ENCODE data around the gene ERBIN.

Gene ERBIN

DNA sequence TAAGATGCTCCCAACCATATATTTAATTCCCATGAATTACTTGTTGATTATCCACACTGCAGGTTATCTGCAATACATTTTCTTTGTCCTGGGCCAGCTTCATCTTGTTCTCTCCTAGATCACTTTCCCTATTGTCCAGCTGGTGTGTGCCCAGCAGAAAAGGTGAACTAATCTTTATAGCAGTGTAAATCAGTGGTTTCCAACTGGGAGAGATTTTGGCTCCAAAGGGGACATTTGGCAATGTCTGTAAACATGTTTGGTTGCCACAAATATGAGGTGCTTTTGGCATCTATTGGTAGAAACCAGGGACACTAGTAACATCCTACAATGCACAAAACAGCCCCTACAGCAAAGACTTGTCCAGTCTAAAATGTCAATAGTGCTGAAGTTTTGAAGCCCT, 20.1 kb upstream of the ERBIN start:
- TF ChIP-seq, protein P1, sequence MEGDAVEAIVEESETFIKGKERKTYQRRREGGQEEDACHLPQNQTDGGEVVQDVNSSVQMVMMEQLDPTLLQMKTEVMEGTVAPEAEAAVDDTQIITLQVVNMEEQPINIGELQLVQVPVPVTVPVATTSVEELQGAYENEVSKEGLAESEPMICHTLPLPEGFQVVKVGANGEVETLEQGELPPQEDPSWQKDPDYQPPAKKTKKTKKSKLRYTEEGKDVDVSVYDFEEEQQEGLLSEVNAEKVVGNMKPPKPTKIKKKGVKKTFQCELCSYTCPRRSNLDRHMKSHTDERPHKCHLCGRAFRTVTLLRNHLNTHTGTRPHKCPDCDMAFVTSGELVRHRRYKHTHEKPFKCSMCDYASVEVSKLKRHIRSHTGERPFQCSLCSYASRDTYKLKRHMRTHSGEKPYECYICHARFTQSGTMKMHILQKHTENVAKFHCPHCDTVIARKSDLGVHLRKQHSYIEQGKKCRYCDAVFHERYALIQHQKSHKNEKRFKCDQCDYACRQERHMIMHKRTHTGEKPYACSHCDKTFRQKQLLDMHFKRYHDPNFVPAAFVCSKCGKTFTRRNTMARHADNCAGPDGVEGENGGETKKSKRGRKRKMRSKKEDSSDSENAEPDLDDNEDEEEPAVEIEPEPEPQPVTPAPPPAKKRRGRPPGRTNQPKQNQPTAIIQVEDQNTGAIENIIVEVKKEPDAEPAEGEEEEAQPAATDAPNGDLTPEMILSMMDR (conservative IDR thresholded peaks at IDR 0.05; ENCODE audit: low read depth, low read length): no peak
- Histone ChIP-seq H3K27me3 (ENCODE audit: insufficient read depth, low read depth) (no peaks in the 10 kb centered on the region), H3K4me3 (IDR thresholded peaks at IDR 0.05; ENCODE audit: insufficient read depth, low read depth, low read length) (no peak overlapping the region), H4K20me1 (ENCODE audit: insufficient read depth) (no peaks in the 10 kb centered on the region), H3K27ac (no peak overlapping the region), H3K4me1 (ENCODE audit: low read depth, poor library complexity, severe bottlenecking) (peaks cover 4% of the 10 kb centered on the region), H3K36me3 (ENCODE audit: insufficient read depth) (no peaks in the 10 kb centered on the region), H3K79me2 (ENCODE audit: insufficient read depth, low read depth) (no peaks in the 10 kb centered on the region), H2AFZ (ENCODE audit: low read depth) (no peak overlapping the region), H3K9ac (no peak overlapping the region), H3K4me2 (no peak overlapping the region)

DNA sequence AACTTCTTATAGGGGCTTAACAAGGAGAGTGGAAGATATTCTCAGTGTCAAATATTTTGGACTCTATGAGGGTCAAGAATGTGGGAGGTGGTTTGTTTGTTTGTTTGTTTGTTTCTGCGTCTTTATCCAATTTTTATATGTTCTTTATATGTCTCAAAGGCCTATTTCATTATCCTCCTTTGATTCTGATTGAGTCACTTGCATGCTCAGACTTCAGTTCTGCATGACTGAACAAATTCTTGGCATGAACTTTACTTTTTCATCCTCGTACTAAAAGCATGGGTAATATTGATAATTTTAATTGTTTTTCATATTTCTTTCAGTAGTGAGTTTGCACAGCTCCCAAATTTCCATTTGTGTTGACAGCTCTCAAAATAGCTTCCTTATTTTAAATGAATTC, 19.2 kb upstream of the ERBIN start:
- no peaks in the 10 kb centered on the region for H3K27me3 ChIP-seq (ENCODE audit: insufficient read depth, low read depth)
- no peak overlapping the region for H3K4me3 ChIP-seq (IDR thresholded peaks at IDR 0.05; ENCODE audit: insufficient read depth, low read depth, low read length)
- no peak overlapping the region for H3K4me2 ChIP-seq
- no peaks in the 10 kb centered on the region for H4K20me1 ChIP-seq (ENCODE audit: insufficient read depth)
- TF ChIP-seq, protein P1 (conservative IDR thresholded peaks at IDR 0.05; ENCODE audit: low read depth, low read length): no peak
- H3K79me2 ChIP-seq (ENCODE audit: insufficient read depth, low read depth): no peaks in the 10 kb centered on the region
- peaks cover 2% of the 10 kb centered on the region for H3K4me1 ChIP-seq (ENCODE audit: low read depth, poor library complexity, severe bottlenecking)
- no peaks in the 10 kb centered on the region for H3K36me3 ChIP-seq (ENCODE audit: insufficient read depth)
- H3K9ac ChIP-seq: no peak overlapping the region
- H3K27ac ChIP-seq: no peak overlapping the region
- no peak overlapping the region for H2AFZ ChIP-seq (ENCODE audit: low read depth)

- no peak overlapping the region for H2AFZ ChIP-seq (ENCODE audit: low read depth)
- H4K20me1 ChIP-seq (ENCODE audit: insufficient read depth): no peaks in the 10 kb centered on the region
- H3K4me1 ChIP-seq (ENCODE audit: low read depth, poor library complexity, severe bottlenecking): no peaks in the 10 kb centered on the region
- H3K4me2 ChIP-seq: no peak overlapping the region
- no peak overlapping the region for H3K27ac ChIP-seq
- TF ChIP-seq, protein P1 (conservative IDR thresholded peaks at IDR 0.05; ENCODE audit: low read depth, low read length): no peak
- no peaks in the 10 kb centered on the region for H3K36me3 ChIP-seq (ENCODE audit: insufficient read depth)
- no peaks in the 10 kb centered on the region for H3K79me2 ChIP-seq (ENCODE audit: insufficient read depth, low read depth)
- H3K4me3 ChIP-seq (IDR thresholded peaks at IDR 0.05; ENCODE audit: insufficient read depth, low read depth, low read length): no peak overlapping the region
- no peak overlapping the region for H3K9ac ChIP-seq
- H3K27me3 ChIP-seq (ENCODE audit: insufficient read depth, low read depth): no peaks in the 10 kb centered on the region
These were observed 15.7 kb upstream of the ERBIN start for GRCh38 chr5:65910711-65911110.

GRCh38 chr5:65912311-65912710, 14.1 kb upstream of the ERBIN start:
- Histone ChIP-seq H3K4me1 (ENCODE audit: low read depth, poor library complexity, severe bottlenecking) (no peaks in the 10 kb centered on the region), H3K27ac (no peak overlapping the region), H3K4me2 (no peak overlapping the region), H4K20me1 (ENCODE audit: insufficient read depth) (no peaks in the 10 kb centered on the region), H3K9ac (no peak overlapping the region), H3K27me3 (ENCODE audit: insufficient read depth, low read depth) (no peaks in the 10 kb centered on the region), H3K4me3 (IDR thresholded peaks at IDR 0.05; ENCODE audit: insufficient read depth, low read depth, low read length) (no peak overlapping the region), H3K36me3 (ENCODE audit: insufficient read depth) (no peaks in the 10 kb centered on the region), H3K79me2 (ENCODE audit: insufficient read depth, low read depth) (no peaks in the 10 kb centered on the region), H2AFZ (ENCODE audit: low read depth) (no peak overlapping the region)
- TF ChIP-seq, protein P1 (conservative IDR thresholded peaks at IDR 0.05; ENCODE audit: low read depth, low read length): no peak
